ENCODE measurements around the gene NWD2.

- TF ChIP-seq TAF1 (IDR thresholded peaks at IDR 0.05; ENCODE audit: low read depth, low read length) (no peak), POLR2A (IDR thresholded peaks at IDR 0.05; ENCODE audit: low read depth, low read length) (no peak), POLR2AphosphoS5 (IDR thresholded peaks at IDR 0.05; ENCODE audit: low read depth, low read length) (no peak), SPI1 (IDR thresholded peaks at IDR 0.05; ENCODE audit: low read depth, low read length) (no peak)
Observed at GRCh38 chr4:37453281-37453998, 208.9 kb downstream of the NWD2 start.
